SK-MEL-5 (cell line): ENCODE data around the gene SPATA31C1. TPM values are rescaled to one million over a fixed set of nuclear protein-coding genes. Genes with fewer than 3 reads are reported as not detected.

Experiments used
- DNase-seq: peaks from one replicate; pipeline ENCODE4 v3.0.0-alpha.2; 2016; ENCODE audit warnings: low read depth, low spot score
- in situ Hi-C: cut with HindIII; loops from 2 replicates; pipeline ENCODE4 v1.10.0; 2016; ENCODE audit warnings: low sequenced_read_pairs, high pct_unique_total_duplicates, low pct_unique_long_range_greater_than_20kb
- total RNA-seq: library from RNA; depleted of rRNA; stranded (reverse); fragments of >200 nt; shearing (Covaris generic); gene quantifications from 2 replicates; pipeline ENCODE4 v1.2.3, GENCODE V29; 2014; rRNA removed

SPATA31C1 gene
- total RNA-seq, 1 experiment from 2014 or later = not detected

DNA sequence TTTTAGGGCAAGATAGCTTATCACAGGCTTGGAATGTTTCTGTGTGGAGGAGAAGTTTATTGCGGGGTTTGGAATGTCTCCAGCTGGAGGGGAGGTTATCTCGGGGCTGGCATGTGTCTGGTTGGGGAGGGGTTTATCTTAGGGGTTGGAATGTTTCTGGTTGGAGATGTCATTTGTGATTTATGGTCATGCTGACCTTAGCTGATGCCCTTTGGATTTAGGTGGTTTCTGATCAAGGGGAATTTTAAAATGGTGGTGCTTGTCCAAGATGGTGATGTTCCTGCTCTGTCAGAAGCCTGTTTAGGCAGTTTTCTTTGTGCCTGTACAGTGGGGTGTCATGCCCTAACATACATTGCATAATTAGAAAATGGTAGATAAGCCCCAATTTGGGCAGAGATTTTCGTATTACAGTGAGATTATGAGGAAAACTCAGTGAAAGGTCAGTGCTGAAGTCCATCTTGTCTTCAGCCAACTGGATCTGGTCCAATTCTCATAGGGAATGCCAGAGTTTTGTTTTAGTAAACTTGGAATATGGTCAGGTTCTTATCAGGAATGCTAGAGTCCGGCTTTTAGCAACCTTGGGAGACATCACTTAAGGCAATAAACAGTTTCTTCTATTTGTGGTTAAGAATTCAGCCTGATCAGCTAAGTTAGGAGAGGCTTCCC lies 42.3 kb downstream of the SPATA31C1 start:
- in situ Hi-C loops = no loop called here
- no peak for DNase-seq

- DNase-seq = no peak
- in situ Hi-C loops = no loop called here
These were observed 46.0 kb downstream of the SPATA31C1 start for GRCh38 chr9:87963770-87964169.

DNA sequence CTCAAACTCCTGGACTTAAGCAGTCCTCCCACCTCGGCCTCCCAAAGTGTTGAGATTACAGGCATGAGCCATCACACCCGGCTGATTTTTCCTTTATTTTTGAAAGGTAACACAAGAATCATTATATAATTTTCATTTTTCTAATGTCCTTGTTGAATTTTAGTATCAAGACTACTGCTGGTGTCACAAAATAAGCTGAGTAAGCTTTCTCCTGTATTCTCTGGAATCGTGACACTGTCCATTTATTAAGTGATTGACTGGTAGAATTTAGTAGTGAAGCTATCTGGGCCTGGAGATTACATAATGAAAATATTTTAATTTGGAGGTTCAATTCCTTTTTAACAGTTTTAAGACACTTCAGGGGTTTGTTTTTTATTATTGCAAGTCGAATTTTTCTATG lies 47.1 kb downstream of the SPATA31C1 start:
- DNase-seq = no peak
- in situ Hi-C loops = no loop called here

- no peak for DNase-seq
- in situ Hi-C loops = no loop called here
These were observed 50.4 kb downstream of the SPATA31C1 start for GRCh38 chr9:87968155-87968554.

DNA sequence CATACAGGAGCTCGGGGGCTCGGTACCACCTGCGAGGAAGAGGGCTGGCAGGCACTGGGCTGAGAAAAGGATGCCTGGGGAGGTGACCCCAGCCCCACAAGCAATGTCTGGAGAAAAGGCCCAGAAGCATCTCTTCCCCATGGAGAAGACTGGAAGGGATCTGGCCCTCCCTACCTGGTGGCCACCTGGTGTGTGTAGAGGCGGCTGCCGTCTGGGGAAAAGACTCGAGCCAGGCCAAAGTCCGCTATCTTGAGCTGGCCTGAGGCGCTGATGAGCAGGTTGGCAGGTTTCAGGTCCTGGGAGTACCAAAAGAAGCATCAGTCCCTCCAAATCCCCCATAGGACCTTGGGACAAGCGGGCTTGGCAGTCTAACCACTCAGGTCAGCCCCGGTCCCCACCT lies 52.8 kb downstream of the SPATA31C1 start:
- DNase-seq = no peak
- in situ Hi-C loops = no loop called here

DNA sequence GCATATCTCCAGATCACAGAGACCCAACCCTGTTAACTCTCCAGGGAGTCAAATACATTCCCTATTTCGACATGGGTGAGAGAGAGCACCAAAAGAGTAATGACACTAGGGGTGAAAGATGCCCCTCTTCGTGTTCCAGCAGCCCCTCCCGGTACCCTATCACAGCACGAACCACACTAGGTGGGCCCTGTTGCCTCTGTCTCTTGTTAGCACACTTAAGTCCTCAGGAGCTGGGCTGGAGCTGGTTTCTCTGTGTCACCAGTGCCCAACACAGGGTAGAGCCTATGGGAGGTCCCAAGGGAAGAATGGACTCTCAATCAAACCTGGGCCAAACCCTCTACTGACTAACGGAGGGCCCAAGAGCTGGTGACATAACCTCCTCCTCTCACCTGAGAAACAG lies 55.4 kb downstream of the SPATA31C1 start:
- in situ Hi-C loops = no loop called here
- no peak for DNase-seq

Other genes with a start within 250 kb of the SPATA31C1 start
- 1,575 and 1,779 TPM in 2 replicates for gene CTSL, start 191.8 kb upstream of the SPATA31C1 start, total RNA-seq
- gene SPATA31E1, start 35.1 kb upstream of the SPATA31C1 start, total RNA-seq = not detected in 2 replicates
- gene CDK20, start 56.6 kb downstream of the SPATA31C1 start, total RNA-seq = 3.4 and 4.1 TPM in 2 replicates
- not detected in 2 replicates for gene SPATA31C2, start 220.5 kb downstream of the SPATA31C1 start, total RNA-seq